T-helper 17 cell (primary cell): Measurements from ENCODE around the gene TIAL1. TPM values are rescaled to one million over a fixed set of nuclear protein-coding genes. Genes with fewer than 3 reads are reported as not detected.

Experiments used
- ATAC-seq: fragments of 150-1000 bp; cut with Tn5 transposase; 2 replicates; pipeline ENCODE4 v1.10.0; 2021; ENCODE audit warnings: mild to moderate bottlenecking, moderate library complexity
- DNase-seq, 3 donors: peaks; one replicate each; pipeline versions ENCODE4 v3.0.0 to v3.0.0-alpha.2; 2020 to 2021
- H3K9me3 ChIP-seq: one replicate; pipeline ENCODE4 v1.7.0; 2013; ENCODE audit warnings: low read length, mild to moderate bottlenecking; ENCODE audit not compliant: control insufficient read depth, poor library complexity, severe bottlenecking
- H3K27ac Mint-ChIP-seq: one replicate; pipeline ENCODE4 v1.8.0; 2022; ENCODE audit warnings: mild to moderate bottlenecking, moderate library complexity, mixed read lengths
- H3K27me3 Mint-ChIP-seq: one replicate; pipeline ENCODE4 v1.8.0; 2022; ENCODE audit warnings: mixed read lengths
- H3K36me3 Mint-ChIP-seq: one replicate; pipeline ENCODE4 v1.8.0; 2022; ENCODE audit warnings: low read depth, mixed read lengths
- H3K4me1 Mint-ChIP-seq: one replicate; pipeline ENCODE4 v1.8.0; 2022; ENCODE audit warnings: mild to moderate bottlenecking, mixed read lengths
- H3K4me3 Mint-ChIP-seq: one replicate; pipeline ENCODE4 v1.8.0; 2022; ENCODE audit warnings: mild to moderate bottlenecking, moderate library complexity, mixed read lengths
- total RNA-seq, 4 donors: library from RNA in 2 of 4; stranded (reverse) in 2 of 4; gene quantifications; one replicate each; pipeline ENCODE4 v1.2.3 and lab custom pipeline; 2022 to 2026

The TIAL1 gene, protein sequence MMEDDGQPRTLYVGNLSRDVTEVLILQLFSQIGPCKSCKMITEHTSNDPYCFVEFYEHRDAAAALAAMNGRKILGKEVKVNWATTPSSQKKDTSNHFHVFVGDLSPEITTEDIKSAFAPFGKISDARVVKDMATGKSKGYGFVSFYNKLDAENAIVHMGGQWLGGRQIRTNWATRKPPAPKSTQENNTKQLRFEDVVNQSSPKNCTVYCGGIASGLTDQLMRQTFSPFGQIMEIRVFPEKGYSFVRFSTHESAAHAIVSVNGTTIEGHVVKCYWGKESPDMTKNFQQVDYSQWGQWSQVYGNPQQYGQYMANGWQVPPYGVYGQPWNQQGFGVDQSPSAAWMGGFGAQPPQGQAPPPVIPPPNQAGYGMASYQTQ
- total RNA-seq = 100 to 1,000 TPM; 169 to 172 TPM
- total RNA-seq (lab: John Stamatoyannopoulos, UW) = 67.6 to 68.6 reads per million in 2 donors

DNA sequence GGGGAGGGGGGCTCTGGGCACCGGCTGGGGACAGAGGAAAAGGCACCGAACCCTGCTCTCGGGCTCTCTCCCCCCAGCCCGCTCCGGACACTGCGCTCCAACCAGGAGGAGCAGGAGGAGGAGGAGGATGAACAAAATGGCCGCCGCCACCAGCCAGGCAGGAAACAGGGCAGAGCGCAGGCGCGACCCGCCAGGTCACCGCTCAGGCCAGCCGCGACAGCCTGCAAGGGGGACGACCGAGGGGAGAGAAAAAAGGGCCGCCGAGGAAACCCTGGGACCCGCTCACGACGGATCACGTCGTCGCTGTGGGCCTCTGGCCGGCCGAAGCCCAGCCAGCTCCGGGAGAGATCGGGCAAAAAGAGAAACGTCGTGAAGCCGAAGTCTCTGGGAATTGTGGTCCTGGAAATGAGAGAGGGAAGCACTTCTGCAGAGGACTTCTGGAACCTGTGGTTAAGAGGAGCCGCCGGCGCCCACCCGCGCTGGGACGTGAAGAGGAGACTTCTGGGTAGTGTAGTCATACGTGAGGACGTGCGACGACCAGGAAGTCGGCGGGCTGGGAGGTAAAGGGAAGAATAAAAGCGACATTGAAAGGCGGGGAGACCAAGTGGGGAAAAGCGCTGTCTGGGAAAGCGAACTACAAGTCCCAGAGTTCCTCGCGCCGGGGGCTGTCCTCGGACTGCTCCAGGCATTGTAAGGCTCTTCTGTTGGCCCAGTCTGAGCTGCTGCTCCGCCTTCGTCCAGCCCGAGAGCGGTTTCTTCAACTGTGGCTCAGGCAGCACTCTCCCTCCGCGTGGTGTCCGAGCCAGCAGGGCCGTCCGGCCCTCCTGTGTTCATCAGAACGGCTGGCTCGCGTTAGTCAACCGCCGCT, at the start of gene TIAL1:
TIAL1 (minus strand) TSS at position 428 of the 868 bp plus-strand sequence. CDS start 499 bp downstream, outside the sequence.
- peak within 1 kb of the TSS; percentile 98 for H3K27ac Mint-ChIP-seq
- ATAC-seq = peak; percentile 86

DNA sequence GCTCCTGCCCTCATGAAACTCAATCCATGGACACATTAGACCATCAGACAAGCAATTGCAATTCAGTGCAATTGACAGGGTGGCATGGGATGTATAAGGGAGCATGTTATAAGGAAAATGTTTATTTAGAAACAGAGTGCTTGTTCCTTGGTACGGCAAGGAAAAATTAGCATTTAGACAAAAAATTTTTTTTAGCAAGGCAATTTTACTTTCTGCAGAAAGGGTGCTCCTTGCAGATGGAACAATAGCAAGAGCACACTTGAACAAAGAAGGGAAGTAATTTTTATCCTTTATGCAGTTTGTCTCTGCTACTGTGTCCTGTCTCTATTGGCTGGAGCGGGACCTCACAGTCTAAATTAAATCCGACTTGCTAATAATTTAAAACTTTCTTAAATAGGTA, 48.2 kb upstream of the TIAL1 start:
- no peak for ATAC-seq
- Mint-ChIP-seq H3K4me1 (peaks cover 15% of the 10 kb centered on the region), H3K4me3 (no peak overlapping the region), H3K27me3 (no peaks in the 10 kb centered on the region), H3K36me3 (no peaks in the 10 kb centered on the region), H3K27ac (no peak overlapping the region)
- no peak for DNase-seq
- no peaks in the 10 kb centered on the region for H3K9me3 ChIP-seq

More for the DNA sequence above, at the start of gene TIAL1:
- H3K4me3 Mint-ChIP-seq = peak within 1 kb of the TSS; percentile 99
- peaks cover 6% of the 10 kb centered on the region for H3K36me3 Mint-ChIP-seq
- peaks cover 44% of the 10 kb centered on the region for H3K4me1 Mint-ChIP-seq
- DNase-seq = peak; percentile 76 to 88 (median 78)
- no peaks in the 10 kb centered on the region for H3K27me3 Mint-ChIP-seq
- H3K9me3 ChIP-seq = no peaks in the 10 kb centered on the region

DNA sequence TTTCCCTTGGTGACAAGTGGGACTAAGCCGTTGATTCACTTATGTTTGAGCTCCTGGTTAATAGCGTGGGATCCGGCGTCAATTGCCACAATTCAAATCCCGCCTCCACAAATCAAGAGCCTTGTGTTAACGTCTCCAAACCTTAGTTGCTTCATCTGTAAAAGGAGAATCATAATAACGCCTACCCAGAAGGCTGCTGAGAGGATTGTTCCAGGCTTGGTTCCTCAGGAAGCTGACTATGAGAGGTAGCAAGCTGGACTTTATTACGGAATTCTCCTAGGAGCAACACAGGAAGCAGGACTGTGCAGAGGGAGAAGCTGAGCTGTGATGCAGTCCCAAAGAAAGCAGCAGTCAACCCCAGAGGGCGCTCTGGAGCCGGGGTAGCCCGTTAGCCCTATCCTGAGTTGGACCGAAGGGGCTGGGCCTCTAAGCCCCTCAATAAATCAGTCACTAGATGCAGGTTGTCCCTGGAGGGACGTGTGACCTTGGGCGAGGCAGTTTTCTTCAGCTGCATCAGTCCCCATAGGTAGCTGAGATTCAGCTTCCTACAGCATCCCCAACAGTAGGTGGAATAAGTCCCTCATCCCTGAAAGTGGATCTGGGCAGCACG, 47.5 kb upstream of the TIAL1 start:
- no peaks in the 10 kb centered on the region for H3K27me3 Mint-ChIP-seq
- no peak overlapping the region for H3K4me3 Mint-ChIP-seq
- peaks cover 16% of the 10 kb centered on the region for H3K4me1 Mint-ChIP-seq
- ATAC-seq = no peak
- H3K9me3 ChIP-seq = no peaks in the 10 kb centered on the region
- DNase-seq = no peak
- no peaks in the 10 kb centered on the region for H3K36me3 Mint-ChIP-seq
- H3K27ac Mint-ChIP-seq = no peak overlapping the region

GRCh38 chr10:119643306-119644204, 46.8 kb upstream of the TIAL1 start:
- H3K9me3 ChIP-seq = no peaks in the 10 kb centered on the region
- ATAC-seq (no peak), DNase-seq (no peak)
- H3K36me3 Mint-ChIP-seq = no peaks in the 10 kb centered on the region
- peaks cover 16% of the 10 kb centered on the region for H3K4me1 Mint-ChIP-seq
- H3K4me3 Mint-ChIP-seq = peak overlapping the region; percentile 74
- H3K27me3 Mint-ChIP-seq = no peaks in the 10 kb centered on the region
- peak overlapping the region; percentile 63 for H3K27ac Mint-ChIP-seq

DNA sequence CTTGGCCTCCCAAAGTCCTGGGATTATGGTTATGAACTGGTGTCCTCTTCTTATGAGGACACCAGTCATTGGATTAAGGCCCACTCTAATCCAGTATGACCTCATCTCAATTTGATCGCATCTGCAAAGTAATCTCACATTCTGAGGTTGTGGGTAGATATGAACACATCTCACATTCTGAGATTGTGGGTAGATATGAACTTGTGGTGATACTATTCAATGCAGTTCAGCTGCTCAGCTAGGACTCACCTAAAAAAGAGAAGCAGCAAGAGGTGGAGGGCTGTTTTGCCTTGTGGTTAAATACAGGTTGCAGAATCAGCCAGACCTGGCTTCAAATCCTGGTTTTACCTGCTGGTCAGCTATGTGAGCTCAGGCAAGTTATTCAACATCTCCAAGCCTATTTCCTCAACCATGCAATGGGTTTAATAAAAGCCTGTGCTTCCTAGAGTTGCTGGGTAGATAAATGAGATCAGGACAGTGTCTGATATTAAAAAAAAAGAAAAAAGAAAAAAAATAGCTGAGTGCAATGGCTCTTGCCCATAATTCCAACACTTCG, 45.9 kb upstream of the TIAL1 start:
- DNase-seq (no peak), ATAC-seq (peak; percentile 98)
- H3K9me3 ChIP-seq = no peaks in the 10 kb centered on the region
- Mint-ChIP-seq H3K27me3 (no peaks in the 10 kb centered on the region), H3K4me1 (peaks cover 16% of the 10 kb centered on the region), H3K36me3 (no peaks in the 10 kb centered on the region), H3K4me3 (peak overlapping the region; percentile 66), H3K27ac (peak overlapping the region; percentile 63)

DNA sequence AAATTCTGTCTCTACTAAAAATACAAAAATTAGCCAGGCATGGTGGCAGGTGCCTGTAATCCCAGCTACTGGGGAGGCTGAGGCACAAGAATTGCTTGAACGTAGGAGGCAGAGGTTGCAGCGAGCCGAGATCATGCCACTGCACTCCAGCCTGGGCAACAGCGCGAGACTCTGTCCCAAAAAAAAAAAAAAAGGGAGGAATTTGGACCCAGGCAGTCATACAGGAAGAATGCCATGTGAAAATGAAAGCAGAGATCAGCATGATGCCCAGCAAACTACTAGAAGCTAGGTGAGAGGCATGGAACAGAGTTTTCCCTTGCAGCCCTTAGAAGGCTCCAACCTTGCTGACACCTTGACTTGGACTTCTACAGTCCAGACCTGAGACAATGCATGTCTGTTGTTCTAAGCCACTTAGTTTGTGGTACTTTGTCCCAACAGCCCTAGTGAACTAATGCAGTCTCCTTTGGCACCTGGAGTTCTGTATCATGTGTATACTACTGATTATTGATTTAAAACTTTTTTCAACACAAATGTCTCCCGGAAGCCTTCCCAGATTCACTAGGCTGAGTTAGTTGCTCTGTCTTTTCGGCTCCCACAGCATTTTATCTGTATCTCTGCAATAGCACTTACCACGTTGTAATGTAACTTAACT, 44.2 kb upstream of the TIAL1 start:
- H3K4me1 Mint-ChIP-seq = peaks cover 16% of the 10 kb centered on the region
- no peak overlapping the region for H3K27ac Mint-ChIP-seq
- H3K27me3 Mint-ChIP-seq = no peaks in the 10 kb centered on the region
- H3K4me3 Mint-ChIP-seq = no peak overlapping the region
- H3K36me3 Mint-ChIP-seq = no peaks in the 10 kb centered on the region
- no peaks in the 10 kb centered on the region for H3K9me3 ChIP-seq
- DNase-seq (no peak), ATAC-seq (no peak)

DNA sequence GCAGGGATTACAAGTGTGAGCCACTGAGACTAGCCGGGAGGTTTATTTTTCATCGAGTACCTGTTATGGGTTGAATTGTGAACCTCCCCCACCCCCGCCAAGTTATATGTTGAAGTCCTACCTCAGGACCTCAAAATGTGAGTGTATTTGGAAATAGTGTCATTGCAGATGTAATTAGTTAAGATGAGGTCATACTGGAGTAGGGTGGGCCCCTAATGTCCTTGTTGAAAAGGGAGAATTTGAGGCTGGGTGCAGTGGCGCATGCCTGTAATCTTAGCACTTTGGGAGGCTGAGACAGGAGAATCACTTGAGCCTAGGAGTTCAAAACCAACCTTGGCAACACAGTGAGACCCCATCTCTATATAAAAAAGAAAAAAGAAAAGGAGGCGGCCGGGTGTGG, 43.6 kb upstream of the TIAL1 start:
- Mint-ChIP-seq H3K4me3 (no peak overlapping the region), H3K27me3 (no peaks in the 10 kb centered on the region), H3K27ac (no peak overlapping the region), H3K4me1 (peaks cover 16% of the 10 kb centered on the region), H3K36me3 (no peaks in the 10 kb centered on the region)
- H3K9me3 ChIP-seq = no peaks in the 10 kb centered on the region
- ATAC-seq = no peak
- DNase-seq = no peak

DNA sequence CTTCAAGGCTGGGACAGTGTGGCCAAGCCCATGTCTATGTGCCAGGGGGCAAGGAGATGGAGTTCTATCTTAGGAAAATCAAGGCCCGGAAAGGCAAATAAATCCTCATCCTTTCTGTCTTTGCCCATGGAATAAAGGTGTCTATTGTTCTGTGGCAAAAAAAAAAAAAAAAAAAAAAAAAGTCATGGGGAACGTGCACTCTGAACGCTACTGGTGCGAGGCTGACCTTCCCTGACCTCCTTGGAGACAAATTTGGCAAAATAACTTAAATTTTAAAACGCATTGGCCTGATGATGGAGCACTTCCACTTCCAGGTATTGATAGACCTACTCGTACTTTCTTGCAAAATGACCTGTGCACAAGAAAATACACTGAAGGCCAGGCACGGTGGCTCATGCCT, 42.2 kb upstream of the TIAL1 start:
- H3K9me3 ChIP-seq = no peaks in the 10 kb centered on the region
- Mint-ChIP-seq H3K36me3 (no peaks in the 10 kb centered on the region), H3K4me1 (peaks cover 16% of the 10 kb centered on the region), H3K27me3 (no peaks in the 10 kb centered on the region), H3K27ac (no peak overlapping the region), H3K4me3 (no peak overlapping the region)
- DNase-seq = no peak
- ATAC-seq = no peak

DNA sequence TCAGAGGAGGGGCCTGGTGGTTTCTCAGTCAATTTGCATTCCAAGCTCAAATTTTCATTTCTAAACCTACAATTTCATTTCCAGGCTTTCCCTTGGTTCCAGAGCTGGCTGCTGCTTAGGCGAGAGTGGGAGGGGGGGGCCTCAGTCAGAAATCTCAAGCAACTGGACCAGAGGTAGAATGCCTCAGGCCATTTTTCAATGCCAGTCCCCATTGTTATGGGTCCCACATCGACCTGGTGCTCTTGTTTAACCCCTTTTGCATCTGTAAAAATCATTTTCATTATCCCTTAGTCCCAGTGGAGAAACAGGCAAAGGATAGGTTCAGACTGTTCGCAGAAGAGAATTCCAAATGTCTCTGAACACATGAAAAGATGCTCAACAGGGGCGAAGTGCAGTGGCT, 40.9 kb upstream of the TIAL1 start:
- ATAC-seq (no peak), DNase-seq (no peak)
- no peaks in the 10 kb centered on the region for H3K9me3 ChIP-seq
- Mint-ChIP-seq H3K4me1 (peaks cover 8% of the 10 kb centered on the region), H3K27ac (no peak overlapping the region), H3K36me3 (no peaks in the 10 kb centered on the region), H3K27me3 (no peaks in the 10 kb centered on the region), H3K4me3 (no peak overlapping the region)

DNA sequence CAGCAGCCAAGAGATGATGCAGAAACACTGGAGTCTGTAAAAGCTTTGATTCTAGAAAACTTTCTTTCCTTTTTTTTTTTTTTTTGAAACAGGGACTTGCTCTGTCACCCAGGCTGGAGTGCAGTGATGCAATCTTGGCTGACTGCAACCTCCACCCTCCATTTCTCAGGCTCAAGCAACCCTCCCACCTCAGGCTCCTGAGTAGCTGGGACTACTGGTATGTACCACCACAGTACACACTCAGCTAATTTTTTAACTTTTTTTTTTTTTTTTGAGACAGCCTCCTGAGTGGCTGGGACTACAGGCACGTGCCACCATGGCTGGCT, 37.4 kb upstream of the TIAL1 start:
- no peaks in the 10 kb centered on the region for H3K27me3 Mint-ChIP-seq
- H3K36me3 Mint-ChIP-seq = no peaks in the 10 kb centered on the region
- DNase-seq = no peak
- no peak for ATAC-seq
- H3K4me1 Mint-ChIP-seq = peaks cover 2% of the 10 kb centered on the region
- H3K9me3 ChIP-seq = no peaks in the 10 kb centered on the region
- no peak overlapping the region for H3K4me3 Mint-ChIP-seq
- no peak overlapping the region for H3K27ac Mint-ChIP-seq

GRCh38 chr10:119633538-119634218, 36.9 kb upstream of the TIAL1 start:
- Mint-ChIP-seq H3K4me3 (no peak overlapping the region), H3K27ac (no peak overlapping the region), H3K4me1 (peaks cover 2% of the 10 kb centered on the region), H3K36me3 (no peaks in the 10 kb centered on the region), H3K27me3 (no peaks in the 10 kb centered on the region)
- ATAC-seq (no peak), DNase-seq (no peak)
- no peaks in the 10 kb centered on the region for H3K9me3 ChIP-seq
